HCT116 (cell line): Measurements from ENCODE around the gene CHRNA4.

ENCODE experiments used
- POLR2A ChIP-seq: IDR thresholded peaks from 2 replicates; pipeline ENCODE4 v1.7.0; 2011; ENCODE audit warnings: borderline replicate concordance; ENCODE audit not compliant: insufficient read depth, insufficient read length; ENCODE audit errors: extremely low read depth
- SIN3A ChIP-seq: IDR thresholded peaks from 2 replicates; pipeline ENCODE4 v1.6.1; 2012; ENCODE audit warnings: low read depth
- ZFX ChIP-seq: fragments of 450-650 bp; IDR thresholded peaks from 2 replicates; pipeline ENCODE4 v1.6.1; 2017
- TF ChIP-seq, protein P1 (sequence below): IDR thresholded peaks from 2 replicates; pipeline ENCODE4 v1.6.1; 2012

DNA sequence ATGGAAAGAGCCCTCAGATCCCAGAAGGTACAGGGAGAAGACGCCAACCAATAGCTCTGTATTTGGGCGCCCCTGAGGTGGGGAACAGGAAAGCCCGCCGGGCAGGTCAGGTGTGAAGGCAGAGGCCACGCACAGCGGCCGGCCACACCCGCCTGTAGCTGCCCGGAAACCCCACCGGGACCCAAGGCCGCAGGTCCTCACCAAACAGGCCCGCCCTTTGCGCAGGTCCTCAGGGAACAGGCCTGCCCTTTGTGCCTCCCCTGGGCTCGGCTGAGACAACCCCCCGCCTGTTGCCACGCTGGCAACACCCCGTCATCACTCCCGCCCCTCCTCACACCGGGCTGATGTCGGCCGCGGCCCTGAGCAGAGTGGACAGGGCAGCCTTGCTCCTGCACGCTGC is 44.9 kb upstream of the CHRNA4 start:
- no peak for TF ChIP-seq ZFX
- TF ChIP-seq, protein P1, sequence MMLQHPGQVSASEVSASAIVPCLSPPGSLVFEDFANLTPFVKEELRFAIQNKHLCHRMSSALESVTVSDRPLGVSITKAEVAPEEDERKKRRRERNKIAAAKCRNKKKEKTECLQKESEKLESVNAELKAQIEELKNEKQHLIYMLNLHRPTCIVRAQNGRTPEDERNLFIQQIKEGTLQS = no peak
- TF ChIP-seq SIN3A = no peak
- no peak for TF ChIP-seq POLR2A
